Subcutaneous adipose tissue (tissue), 4 donors: Measurements from ENCODE around the gene CLEC20A. TPM values are rescaled to one million over a fixed set of nuclear protein-coding genes. Genes with fewer than 3 reads are reported as not detected.

Experiments
- CTCF ChIP-seq: fragments of 450-650 bp; IDR thresholded peaks from one replicate; pipeline ENCODE4 v1.5.1; 2016; ENCODE audit warnings: low read depth, mild to moderate bottlenecking, control low read depth, antibody characterized with exemption, moderate library complexity
- total RNA-seq, 4 donors: library from RNA; depleted of rRNA; stranded (reverse); fragments of >200 nt; gene quantifications; one replicate each; pipeline ENCODE4 v1.1.0, GENCODE V29; 2016

The CLEC20A gene
- total RNA-seq, 4 donors from 2014 or later: not detected

DNA sequence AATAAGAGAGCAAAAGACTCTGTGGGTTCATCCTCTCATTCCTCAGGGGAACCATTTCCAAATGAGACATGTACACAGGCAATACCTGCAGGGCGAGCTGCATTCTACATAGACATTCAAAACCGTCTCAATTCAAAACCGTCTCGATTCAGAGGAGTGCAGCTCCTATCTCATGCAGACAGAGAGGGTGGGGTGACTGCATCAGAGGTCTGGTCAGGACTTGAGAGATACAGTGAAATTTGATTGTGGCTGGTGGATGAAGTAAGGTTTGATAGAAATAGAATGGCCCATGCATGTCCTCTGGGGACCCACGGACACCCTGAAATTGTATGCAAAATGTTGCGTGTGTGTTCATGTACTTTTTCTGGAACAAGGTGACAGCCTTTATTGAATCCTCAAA, 43.4 kb upstream of the CLEC20A start:
- TF ChIP-seq CTCF: no peak

- no peak for TF ChIP-seq CTCF
Measured at GRCh38 chr1:178539291-178539690, 42.5 kb upstream of the CLEC20A start.

- no peak for TF ChIP-seq CTCF
Measured at GRCh38 chr1:178538192-178538916, 41.6 kb upstream of the CLEC20A start.

DNA sequence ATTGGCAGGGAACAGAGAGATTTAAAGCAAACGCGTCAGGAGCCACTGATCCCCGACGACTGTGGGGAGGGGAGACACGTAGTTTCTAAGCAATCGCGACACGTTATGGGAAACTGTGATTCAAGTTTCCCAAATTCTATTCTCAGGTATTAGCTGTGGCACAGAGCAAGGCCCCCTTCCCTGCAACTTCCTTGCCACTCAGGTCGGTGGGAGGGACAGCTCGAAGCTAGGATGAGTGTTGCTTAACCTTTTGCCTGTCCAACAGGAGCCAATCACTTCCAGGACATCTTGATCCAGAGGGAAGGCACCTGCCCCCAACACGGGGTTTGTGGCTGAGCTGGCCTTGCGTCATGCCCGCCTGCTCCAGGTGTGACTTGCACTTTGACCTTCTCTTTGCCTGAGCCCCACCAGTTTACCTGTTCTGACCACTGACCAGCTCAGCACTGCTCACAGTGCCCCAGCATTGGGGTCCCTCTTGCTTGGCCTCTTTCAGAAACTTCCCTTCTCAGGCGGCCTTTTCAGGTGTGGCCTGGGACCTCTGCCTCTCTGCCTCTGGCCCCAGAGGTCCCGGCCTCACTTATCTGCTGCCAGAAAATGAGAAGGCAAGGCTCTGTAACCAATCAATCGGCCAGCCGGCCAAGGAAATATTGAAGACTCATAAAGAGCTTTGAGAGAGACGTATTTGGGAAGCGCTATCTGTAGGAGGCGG, 40.8 kb upstream of the CLEC20A start:
- TF ChIP-seq CTCF: no peak

DNA sequence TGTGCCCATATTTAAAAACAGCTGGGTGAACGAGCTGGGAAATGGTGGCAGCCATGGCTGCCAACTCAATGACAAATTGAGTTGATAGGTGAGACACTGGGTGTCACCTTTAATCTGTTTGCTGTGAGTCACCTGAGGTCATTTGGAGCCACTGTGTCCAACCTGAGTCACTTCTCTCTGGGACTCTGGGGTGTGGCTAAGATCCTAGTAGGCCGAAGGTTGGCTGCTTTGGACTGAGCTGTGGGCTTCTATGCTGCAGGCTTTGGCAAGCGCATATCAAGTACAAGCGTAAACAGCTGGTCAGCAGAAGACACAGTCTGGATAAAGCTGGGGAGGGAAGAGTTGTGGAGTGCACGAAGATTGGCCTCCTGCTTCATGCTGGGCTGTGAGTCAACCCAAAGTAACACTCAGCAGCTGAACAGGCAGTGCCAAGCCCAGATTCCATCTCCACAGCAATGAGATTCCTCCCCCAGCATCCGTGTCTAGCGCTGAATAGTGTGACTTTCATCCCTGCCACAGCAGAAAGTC, 40.1 kb upstream of the CLEC20A start:
- no peak for TF ChIP-seq CTCF

- TF ChIP-seq CTCF: no peak
Measured at GRCh38 chr1:178536329-178536728, 39.6 kb upstream of the CLEC20A start.

DNA sequence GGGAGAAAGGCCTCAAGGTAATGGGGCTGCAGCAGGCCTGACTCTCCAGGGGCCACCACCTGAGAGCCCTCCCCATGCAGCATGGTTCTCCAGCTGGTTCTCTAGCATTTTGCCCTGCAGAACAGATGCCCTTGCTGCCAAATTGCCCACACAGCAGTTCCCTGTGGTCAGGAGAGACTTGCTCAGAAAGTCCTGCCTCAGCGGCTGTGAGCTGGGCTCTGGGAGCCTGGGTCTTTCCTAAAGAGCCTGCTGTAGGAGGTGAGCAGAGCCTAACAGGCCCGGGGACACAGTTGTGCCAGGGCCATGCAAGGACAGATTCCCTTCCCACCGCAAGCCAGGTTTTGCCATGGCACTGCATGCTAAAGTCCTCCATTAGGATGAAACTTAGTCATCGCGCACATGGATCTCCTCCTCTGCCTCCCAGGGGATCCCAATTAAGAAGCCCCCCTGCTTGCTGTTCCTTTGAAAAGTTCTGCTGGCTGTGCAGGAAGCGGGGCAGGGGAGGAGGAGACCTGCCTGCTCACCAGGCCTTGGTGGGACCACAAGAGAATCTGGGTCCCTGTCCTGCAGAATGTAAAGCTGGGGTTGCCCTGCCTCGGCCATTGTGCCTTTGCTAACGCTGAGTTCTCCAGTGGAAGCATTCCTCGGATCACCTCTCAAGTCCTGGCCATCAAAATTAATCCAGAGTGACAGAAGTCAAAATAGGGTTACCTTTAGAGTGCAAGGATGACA, 37.5 kb upstream of the CLEC20A start:
- TF ChIP-seq CTCF: no peak
